Nasal cavity respiratory epithelium epithelial cell of viscerocranial mucosa (primary cell): Measurements from ENCODE around the gene PIGM. TPM values are rescaled to one million over a fixed set of nuclear protein-coding genes. Genes with fewer than 3 reads are reported as not detected.

Experiments
- total RNA-seq: library from RNA; depleted of rRNA; stranded (reverse); fragments of >200 nt; gene quantifications from 2 replicates; pipeline ENCODE4 v1.2.3, GENCODE V29; 2014

Gene PIGM
- total RNA-seq: 3.2 and 3.8 TPM in 2 replicates

DNA sequence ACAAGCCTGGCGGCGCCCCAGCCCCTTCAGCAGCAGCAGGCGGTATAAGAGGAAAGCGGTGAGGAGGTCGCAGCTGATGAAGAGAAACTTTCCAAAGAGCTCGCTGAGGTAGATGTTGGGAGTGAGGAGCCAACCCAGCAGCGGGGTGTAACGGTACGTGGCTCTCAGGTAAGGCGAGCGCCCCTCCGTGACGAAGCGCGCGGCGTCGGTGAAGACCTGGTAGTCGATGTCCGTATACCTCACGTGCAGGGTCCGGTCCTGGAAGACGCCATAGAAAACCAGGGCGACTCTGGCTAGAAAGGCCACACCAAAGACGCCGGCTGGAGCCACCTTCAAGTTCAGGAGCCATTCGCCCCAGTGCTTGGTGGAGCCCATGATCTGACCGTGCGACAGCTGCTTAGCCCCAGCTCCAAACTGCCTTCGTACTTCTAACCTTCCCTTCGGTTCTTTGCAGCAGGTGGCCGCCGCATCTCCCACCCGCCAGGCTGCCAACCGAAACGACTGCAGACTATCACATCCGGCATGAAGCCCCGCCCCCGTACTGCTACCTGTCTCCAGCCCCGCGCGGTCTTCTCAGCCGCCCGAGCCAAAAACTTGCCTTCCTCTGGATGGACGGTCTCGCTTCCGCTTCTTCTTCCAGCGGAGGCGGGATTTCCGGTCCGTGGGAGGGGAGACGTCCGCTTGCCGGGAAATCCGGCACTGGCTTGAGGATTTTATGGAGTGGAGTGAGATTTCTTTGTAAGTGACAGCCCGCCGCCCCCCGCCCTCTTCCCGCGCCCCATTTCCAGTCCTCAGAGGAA is at the start of gene PIGM:
TSS of gene PIGM (minus strand) at position 626 of the 800 bp plus-strand sequence. CDS start at position 375, 251 bp downstream.

DNA sequence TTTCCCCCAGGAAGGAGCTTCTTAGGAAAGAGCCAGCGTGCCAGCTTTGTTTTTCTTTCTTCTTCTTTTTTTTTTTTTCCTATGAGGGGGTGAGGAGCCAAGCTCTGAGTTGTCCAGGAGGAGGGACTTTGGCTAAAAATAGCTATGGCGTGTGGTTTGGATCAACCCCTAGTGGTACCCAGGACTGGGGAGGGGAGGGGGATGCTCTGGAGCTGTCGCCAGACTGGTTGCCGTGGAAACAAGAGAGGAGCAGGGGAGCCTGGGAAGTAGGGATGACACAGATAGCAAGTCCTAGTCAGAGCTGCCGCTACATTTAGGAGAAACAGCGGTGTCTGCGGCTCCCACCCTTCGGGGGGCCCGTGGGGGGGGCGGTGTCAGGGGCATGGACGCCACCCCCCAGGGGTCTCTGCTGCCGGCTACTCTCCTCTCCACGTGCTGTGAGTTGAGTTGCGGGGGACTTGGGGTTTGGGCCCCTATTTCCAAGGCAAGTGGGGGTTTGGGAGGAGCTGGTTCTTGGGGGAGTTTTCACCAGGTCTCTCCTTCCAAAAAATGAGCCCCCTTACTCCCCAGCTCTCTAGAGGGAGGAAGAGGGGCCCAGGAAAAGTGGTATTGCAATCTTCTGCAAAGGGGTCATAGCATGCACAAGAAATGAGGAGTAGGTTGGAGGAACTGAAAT is 49.6 kb upstream of the PIGM start, which contains the start of gene KCNJ9:
TSS of gene KCNJ9 (plus strand) at position 278 of the 676 bp plus-strand sequence. CDS start 2,493 bp downstream, outside the sequence.

DNA sequence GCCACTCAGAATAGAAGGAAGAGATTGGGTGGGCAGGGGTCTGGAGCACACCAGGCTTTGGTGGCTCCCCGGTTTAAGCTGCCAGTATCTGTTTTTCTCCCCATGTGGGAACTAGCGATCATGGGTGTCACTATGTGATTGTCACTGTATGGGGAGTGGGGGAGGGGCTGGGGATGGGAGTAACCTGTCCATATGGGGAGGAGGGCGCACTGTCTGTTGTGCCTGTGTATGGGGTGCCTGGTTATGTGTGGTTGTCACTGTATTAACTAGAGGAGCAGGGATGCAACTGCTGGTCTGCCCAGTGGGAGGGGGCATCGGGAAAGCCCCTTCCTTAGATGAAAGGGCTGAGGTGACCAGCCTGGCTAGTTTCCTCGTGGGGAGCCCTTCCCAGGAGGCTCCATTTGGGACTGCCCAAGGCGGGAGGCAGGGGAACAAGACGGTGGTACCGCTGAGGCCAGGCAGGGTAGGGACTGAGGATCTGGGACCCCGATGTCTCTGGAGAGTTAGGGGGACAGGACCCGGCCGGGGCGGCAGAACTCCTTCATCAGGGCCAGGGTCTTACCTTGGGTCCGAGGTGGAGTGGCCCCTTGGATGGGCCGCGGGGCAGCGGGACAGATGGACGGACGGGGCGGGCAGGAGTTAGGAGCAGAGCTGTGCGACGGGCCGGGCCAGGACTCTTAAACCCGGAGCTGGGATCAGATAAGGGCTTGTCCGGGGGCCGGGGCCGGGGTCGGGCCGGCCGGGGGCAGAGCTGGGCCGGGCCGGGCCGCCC is 37.9 kb upstream of the PIGM start, which contains the start of gene KCNJ10:
TSS of gene KCNJ10 (minus strand) at position 701 of the 772 bp plus-strand sequence. CDS start 27,628 bp downstream, outside the sequence.

Other genes with a start within 250 kb of the PIGM start
- gene FCRL6, start 229.6 kb downstream of the PIGM start, total RNA-seq: not detected in 2 replicates
- not detected in 2 replicates for gene SLAMF8, start 205.1 kb downstream of the PIGM start, total RNA-seq
- gene VSIG8, start 169.3 kb downstream of the PIGM start, total RNA-seq: 0.34 TPM in 1 of 2 replicates, not detected in the other
- 0.14 and 0.34 TPM in 2 replicates for gene CFAP45, start 131.8 kb downstream of the PIGM start, total RNA-seq
- 168 and 336 TPM in 2 replicates for gene TAGLN2, start 106.5 kb downstream of the PIGM start, total RNA-seq
- 3.1 and 20.9 TPM in 2 replicates for gene IGSF9, start 86.4 kb downstream of the PIGM start, total RNA-seq
- gene SLAMF9, start 77.8 kb downstream of the PIGM start, total RNA-seq: 0.14 and 6.8 TPM in 2 replicates
- gene KCNJ10, start 38.2 kb upstream of the PIGM start, total RNA-seq: not detected in 2 replicates
- gene KCNJ9, start 49.5 kb upstream of the PIGM start, total RNA-seq: under 0.01 TPM in 2 replicates
- 37.9 and 79.6 TPM in 2 replicates for gene IGSF8, start 66.6 kb upstream of the PIGM start, total RNA-seq
- not detected in 2 replicates for gene ATP1A2, start 83.8 kb upstream of the PIGM start, total RNA-seq
- not detected in 2 replicates for gene ATP1A4, start 119.6 kb upstream of the PIGM start, total RNA-seq
- gene CASQ1, start 158.6 kb upstream of the PIGM start, total RNA-seq: not detected in 2 replicates
- gene PEA15, start 173.4 kb upstream of the PIGM start, total RNA-seq: 25.6 and 93.9 TPM in 2 replicates
- gene DCAF8, start 230.6 kb upstream of the PIGM start, total RNA-seq: 53.0 and 71.9 TPM in 2 replicates